Pancreas (tissue), 10 donors: Measurements from ENCODE around the gene FBXL2. TPM values are rescaled to one million over a fixed set of nuclear protein-coding genes. Genes with fewer than 3 reads are reported as not detected.

Source experiments
- ATAC-seq, 4 donors: fragments of 200-7000 bp; cut with Tn5 transposase; one replicate each; pipeline versions ENCODE4 v1.8.0 to v1.9.1; 2020; ENCODE audit warnings: mild to moderate bottlenecking in 4 of 4, moderate library complexity in 4 of 4
- DNase-seq, 6 donors: peaks; one replicate each; pipeline ENCODE4 v3.0.0-alpha.2; 2020
- FAIRE-seq: peaks from 2 replicates; lab custom pipeline; 2012; peaks lifted over from hg19 to GRCh38; lab: Jason Lieb, UNC
- H3K27ac ChIP-seq, 4 donors: fragments of 200-600 bp; sonication (generic); 1 replicate in 3 of 4; 2 replicates in 1 of 4; pipeline versions ENCODE4 v1.5.0 to v1.8.0; 2020
- H3K27me3 ChIP-seq, 4 donors: fragments of 200-600 bp; one replicate each; pipeline ENCODE4 v1.8.0; 2021
- H3K36me3 ChIP-seq, 3 donors: fragments of 200-600 bp; sonication (generic) in 1 of 3; one replicate each; pipeline versions ENCODE4 v1.5.0 to v1.8.0; 2020 to 2021
- H3K4me1 ChIP-seq, 3 donors: fragments of 200-600 bp; one replicate each; pipeline ENCODE4 v1.8.0; 2021
- H3K4me3 ChIP-seq, 4 donors: fragments of 200-600 bp; sonication (generic) in 2 of 4; one replicate each; pipeline versions ENCODE4 v1.5.0 to v1.8.0; 2020 to 2021
- H3K9me3 ChIP-seq, 4 donors: fragments of 200-600 bp; one replicate each; pipeline ENCODE4 v1.8.0; 2021
- CTCF ChIP-seq, 4 donors: fragments of 200-600 bp; sonication (generic) in 3 of 4; IDR thresholded peaks; one replicate each; pipeline versions ENCODE4 v1.5.0 to v1.8.0; 2021; ENCODE audit warnings: antibody characterized with exemption in 4 of 4
- WGBS, 2 donors: extraction: QIAGEN DNeasy Blood & Tissue Kit; methylation state at CpG; one replicate each; pipeline ENCODE4 v1.1.7; 2013; 5-methylcytosine and 5-hydroxymethylcytosine counted together
- intact Hi-C, 3 donors: fragments of 100-400 bp; cut with DNase I; formaldehyde crosslinking; loops; one replicate each; pipeline versions ENCODE4 v1.11.1 to v1.14.2; 2022
- polyA plus RNA-seq, 2 donors: library from polyadenylated mRNA; stranded (reverse); fragments of 200-250 nt; gene quantifications; one replicate each; pipeline ENCODE4 v1.2.3, GENCODE V29; 2013
- total RNA-seq, 6 donors: library from RNA; stranded (reverse); fragmentation: NEBNext Ultra II Directional in 4 of 6; extraction: Animal tissue kit (Norgen Biotek cat#: 25700) in 4 of 6; gene quantifications; one replicate each; pipeline versions ENCODE4 v1.2.1 to v1.2.4, GENCODE V29; 2021 to 2023
- donor health status: healthy with polysubstance abuse.
- donor health status: DM: no; HTN: no; CAD: no; lungs with moderate emphysema.
- donor health status: DM: no; HTN: no; CAD: no.
- donor health status: control.
- donor health status: control.
- donor health status: Bipolar disorder and iron deficiency.
- donor health status: DM: yes; HTN: yes; CAD: no.
- donor health status: DM: no; HTN: no; CAD: no.
- donor health status: DM: no; HTN: no; CAD: no.
- donor health status: DM: yes; HTN: yes; CAD: no.

FBXL2 gene
- total and polyA plus RNA-seq, 8 donors = 1.8 to 7.8 (median 2.9) TPM

- DNase-seq (no peak), ATAC-seq (no peak), FAIRE-seq (no peak)
- H3K27me3 ChIP-seq = no peaks in the 10 kb centered on the region
- H3K4me3 ChIP-seq = no peak overlapping the region
- no peaks in the 10 kb centered on the region for H3K9me3 ChIP-seq
- no peak for TF ChIP-seq CTCF (IDR thresholded peaks at IDR 0.05)
- H3K4me1 ChIP-seq = no peaks in the 10 kb centered on the region
- no peak overlapping the region for H3K27ac ChIP-seq
- intact Hi-C loops = no loop called here
- H3K36me3 ChIP-seq = no peaks in the 10 kb centered on the region
Measured at GRCh38 chr3:33339758-33340157, 62.5 kb downstream of the FBXL2 start.

- no peak for TF ChIP-seq CTCF (IDR thresholded peaks at IDR 0.05)
- Histone ChIP-seq H3K27ac (no peak overlapping the region), H3K4me3 (peak overlapping the region in 1 of 4 donors; percentile 16), H3K27me3 (no peaks in the 10 kb centered on the region), H3K36me3 (no peaks in the 10 kb centered on the region), H3K9me3 (no peaks in the 10 kb centered on the region), H3K4me1 (peaks cover 0 to 10% (median 0%) of the 10 kb centered on the region in 3 donors)
- peak in 3 of 6 donors; percentile 22 to 36 (median 34) for DNase-seq
- WGBS, 2 donors = 19 to 23% methylated on average over 5 of the region's 5 CpGs
- intact Hi-C loops = no loop called here
- peak; percentile 91 to 96 (median 94) for ATAC-seq
- no peak for FAIRE-seq
Measured at GRCh38 chr3:33355611-33356010, 78.4 kb downstream of the FBXL2 start.

GRCh38 chr3:33358172-33358781 is 81.0 kb downstream of the FBXL2 start:
- Histone ChIP-seq H3K36me3 (no peaks in the 10 kb centered on the region), H3K9me3 (no peaks in the 10 kb centered on the region), H3K27ac (no peak overlapping the region), H3K27me3 (no peaks in the 10 kb centered on the region), H3K4me1 (peaks cover 0 to 10% (median 0%) of the 10 kb centered on the region in 3 donors), H3K4me3 (no peak overlapping the region)
- FAIRE-seq (no peak), DNase-seq (no peak), ATAC-seq (no peak)
- intact Hi-C loops = no loop called here
- WGBS, 2 donors = 75% methylated on average over 4 of the region's 4 CpGs
- no peak for TF ChIP-seq CTCF (IDR thresholded peaks at IDR 0.05)

- 48 to 55% methylated on average over 1 of the region's 1 CpG for WGBS, 2 donors
- H3K4me1 ChIP-seq = peaks cover 0 to 8% (median 0%) of the 10 kb centered on the region in 3 donors
- H3K36me3 ChIP-seq = no peaks in the 10 kb centered on the region
- ATAC-seq (peak in 1 of 4 donors; percentile 54), DNase-seq (no peak), FAIRE-seq (no peak)
- intact Hi-C loops = no loop called here
- no peak for TF ChIP-seq CTCF (IDR thresholded peaks at IDR 0.05)
- no peak overlapping the region for H3K4me3 ChIP-seq
- H3K27me3 ChIP-seq = no peaks in the 10 kb centered on the region
- no peaks in the 10 kb centered on the region for H3K9me3 ChIP-seq
- no peak overlapping the region for H3K27ac ChIP-seq
Measured at GRCh38 chr3:33360136-33360825, 83.0 kb downstream of the FBXL2 start.
